ENCODE measurements around the gene CDC42EP4. TPM values are rescaled to one million over a fixed set of nuclear protein-coding genes. Genes with fewer than 3 reads are reported as not detected.
A peak's percentile ranks its signal among the peaks of the same experiment; 100 is the strongest.

The CDC42EP4 gene
- total RNA-seq, 1 donor from 2014 or later = 124 TPM

- H3K36me3 Mint-ChIP-seq (ENCODE audit: unreplicated experiment) = no peaks in the 10 kb centered on the region
- DNase-seq = no peak
- H3K4me1 Mint-ChIP-seq (ENCODE audit: low read depth, unreplicated experiment) = peaks cover 46% of the 10 kb centered on the region
- H3K4me3 Mint-ChIP-seq (ENCODE audit: unreplicated experiment) = peak overlapping the region; percentile 59
- H3K9me3 Mint-ChIP-seq (ENCODE audit: unreplicated experiment) = peaks cover 14% of the 10 kb centered on the region
- peak overlapping the region; percentile 98 for H3K27ac Mint-ChIP-seq (ENCODE audit: unreplicated experiment)
- H3K27me3 Mint-ChIP-seq (ENCODE audit: unreplicated experiment) = peaks cover 17% of the 10 kb centered on the region
- TF ChIP-seq CTCF (IDR thresholded peaks at IDR 0.05; ENCODE audit: partially characterized antibody, unreplicated experiment) = no peak
These were observed 29.7 kb upstream of the CDC42EP4 start for GRCh38 chr17:73341350-73342049.

GRCh38 chr17:73340093-73340596 is 28.3 kb upstream of the CDC42EP4 start:
- no peak for DNase-seq
- Mint-ChIP-seq H3K9me3 (ENCODE audit: unreplicated experiment) (peaks cover 14% of the 10 kb centered on the region), H3K4me1 (ENCODE audit: low read depth, unreplicated experiment) (peaks cover 49% of the 10 kb centered on the region), H3K27me3 (ENCODE audit: unreplicated experiment) (peaks cover 13% of the 10 kb centered on the region), H3K36me3 (ENCODE audit: unreplicated experiment) (no peaks in the 10 kb centered on the region), H3K4me3 (ENCODE audit: unreplicated experiment) (no peak overlapping the region), H3K27ac (ENCODE audit: unreplicated experiment) (peak overlapping the region; percentile 43)
- TF ChIP-seq CTCF (IDR thresholded peaks at IDR 0.05; ENCODE audit: partially characterized antibody, unreplicated experiment) = no peak

GRCh38 chr17:73338566-73339197 is 26.9 kb upstream of the CDC42EP4 start:
- no peak for DNase-seq
- Mint-ChIP-seq H3K36me3 (ENCODE audit: unreplicated experiment) (no peaks in the 10 kb centered on the region), H3K4me1 (ENCODE audit: low read depth, unreplicated experiment) (peaks cover 47% of the 10 kb centered on the region), H3K4me3 (ENCODE audit: unreplicated experiment) (peak overlapping the region; percentile 68), H3K9me3 (ENCODE audit: unreplicated experiment) (peaks cover 7% of the 10 kb centered on the region), H3K27ac (ENCODE audit: unreplicated experiment) (no peak overlapping the region), H3K27me3 (ENCODE audit: unreplicated experiment) (peaks cover 8% of the 10 kb centered on the region)
- no peak for TF ChIP-seq CTCF (IDR thresholded peaks at IDR 0.05; ENCODE audit: partially characterized antibody, unreplicated experiment)

- no peak for TF ChIP-seq CTCF (IDR thresholded peaks at IDR 0.05; ENCODE audit: partially characterized antibody, unreplicated experiment)
- peaks cover 48% of the 10 kb centered on the region for H3K4me1 Mint-ChIP-seq (ENCODE audit: low read depth, unreplicated experiment)
- no peak for DNase-seq
These were observed 26.3 kb upstream of the CDC42EP4 start for GRCh38 chr17:73338050-73338521.

GRCh38 chr17:73337330-73337710 is 25.5 kb upstream of the CDC42EP4 start:
- H3K27me3 Mint-ChIP-seq (ENCODE audit: unreplicated experiment) = peaks cover 8% of the 10 kb centered on the region
- DNase-seq = no peak
- H3K36me3 Mint-ChIP-seq (ENCODE audit: unreplicated experiment) = no peaks in the 10 kb centered on the region
- H3K4me3 Mint-ChIP-seq (ENCODE audit: unreplicated experiment) = peak overlapping the region; percentile 9
- no peak for TF ChIP-seq CTCF (IDR thresholded peaks at IDR 0.05; ENCODE audit: partially characterized antibody, unreplicated experiment)
- peak overlapping the region; percentile 89 for H3K27ac Mint-ChIP-seq (ENCODE audit: unreplicated experiment)
- H3K9me3 Mint-ChIP-seq (ENCODE audit: unreplicated experiment) = peaks cover 4% of the 10 kb centered on the region
- peaks cover 45% of the 10 kb centered on the region for H3K4me1 Mint-ChIP-seq (ENCODE audit: low read depth, unreplicated experiment)

More at GRCh38 chr17:73338050-73338521, 26.3 kb upstream of the CDC42EP4 start:
- H3K36me3 Mint-ChIP-seq (ENCODE audit: unreplicated experiment) = no peaks in the 10 kb centered on the region
- H3K27ac Mint-ChIP-seq (ENCODE audit: unreplicated experiment) = no peak overlapping the region
- H3K9me3 Mint-ChIP-seq (ENCODE audit: unreplicated experiment) = peaks cover 4% of the 10 kb centered on the region
- no peak overlapping the region for H3K4me3 Mint-ChIP-seq (ENCODE audit: unreplicated experiment)
- peaks cover 8% of the 10 kb centered on the region for H3K27me3 Mint-ChIP-seq (ENCODE audit: unreplicated experiment)
